GM12878 (cell line): ENCODE measurements around the gene NOVA2. TPM values are rescaled to one million over a fixed set of nuclear protein-coding genes. Genes with fewer than 3 reads are reported as not detected.

Experiments
- ATAC-seq: fragments of 200-7000 bp; cut with Tn5 transposase; 3 replicates; pipeline ENCODE4 v1.9.1; 2020; ENCODE audit warnings: mild to moderate bottlenecking, moderate library complexity
- BruUV-seq: library from RNA; stranded (reverse); fragments of 400-500 nt; replicated peaks from 2 replicates; lab custom pipeline; 2021; lab: Mats Ljungman, UMichigan
- CTCF ChIA-PET: fragments of 300-600 bp; sonication (Branson Sonifier 250); formaldehyde crosslinking; extraction: SDS; loops from one replicate; lab custom pipeline; 2021; ENCODE audit warnings: inconsistent platforms; lab: Yijun Ruan, JAX
- POLR2A ChIA-PET: fragments of 350-600 bp; formaldehyde crosslinking; extraction: SDS; loops from one replicate; lab custom pipeline; 2021; ENCODE audit warnings: inconsistent platforms; lab: Charles Lee
- RAD21 ChIA-PET: fragments of 300-600 bp; sonication (Branson Sonifier 250); formaldehyde crosslinking; loops from one replicate; lab custom pipeline; 2023; ENCODE audit warnings: antibody characterized with exemption; ENCODE audit not compliant: unreplicated experiment; lab: Charles Lee
- SMC1A ChIA-PET: fragments of 300-600 bp; sonication (Branson Sonifier 250); formaldehyde crosslinking; loops from one replicate; lab custom pipeline; 2023; ENCODE audit not compliant: unreplicated experiment, uncharacterized antibody; lab: Charles Lee
- DNase-seq: peaks from one replicate; pipeline ENCODE4 v3.0.0-alpha.2; 2011; ENCODE audit warnings: low read depth, low spot score
- FAIRE-seq: peaks from 3 replicates; lab custom pipeline; 2011; peaks lifted over from hg19 to GRCh38; lab: Jason Lieb, UNC
- H2AFZ ChIP-seq: 2 replicates; pipeline ENCODE4 v1.6.0; 2011; ENCODE audit warnings: low read depth, low read length, control low read depth; ENCODE audit not compliant: control insufficient read depth
- H3K27ac ChIP-seq: 2 replicates; pipeline ENCODE4 v1.5.1; 2011; ENCODE audit warnings: control low read depth; ENCODE audit not compliant: control insufficient read depth, insufficient read depth
- H3K27me3 ChIP-seq, 2 experiments: replicated peaks in 1 of 2; 2 replicates each; pipeline versions ENCODE4 v1.6.0 to v1.6.1; 2011; ENCODE audit warnings: low read length in 1 of 2; ENCODE audit not compliant: control insufficient read depth in 2 of 2, insufficient read depth in 2 of 2
- H3K36me3 ChIP-seq, 2 experiments: 2 replicates each; pipeline ENCODE4 v1.5.1; 2011; ENCODE audit warnings: low read length in 1 of 2; ENCODE audit not compliant: control insufficient read depth in 2 of 2, insufficient read depth in 2 of 2
- H3K4me1 ChIP-seq: 2 replicates; pipeline ENCODE4 v1.6.1; 2011; ENCODE audit warnings: mild to moderate bottlenecking, low read length, moderate library complexity, mixed read lengths; ENCODE audit not compliant: control insufficient read depth, insufficient read depth
- H3K4me2 ChIP-seq: 2 replicates; pipeline ENCODE4 v1.6.0; 2011; ENCODE audit warnings: control low read depth; ENCODE audit not compliant: control insufficient read depth, insufficient read depth
- H3K4me3 ChIP-seq: fragments of 200-600 bp; sonication (generic); 2 replicates; pipeline ENCODE4 v1.5.1; 2016
- H3K79me2 ChIP-seq: 2 replicates; pipeline ENCODE4 v1.6.0; 2011; ENCODE audit warnings: low read length; ENCODE audit not compliant: control insufficient read depth, insufficient read depth
- H3K9ac ChIP-seq: 2 replicates; pipeline ENCODE4 v1.8.0; 2011; ENCODE audit warnings: low read length, control low read depth, mixed read lengths; ENCODE audit not compliant: control insufficient read depth, insufficient read depth
- H3K9me3 ChIP-seq: replicated peaks from 3 replicates; pipeline ENCODE4 v1.5.1; 2011; ENCODE audit warnings: mild to moderate bottlenecking, low read length; ENCODE audit not compliant: control insufficient read depth, insufficient read depth
- H4K20me1 ChIP-seq: 2 replicates; pipeline ENCODE4 v1.6.0; 2011; ENCODE audit not compliant: control insufficient read depth, insufficient read depth
- CHD1 ChIP-seq: IDR thresholded peaks from 2 replicates; pipeline ENCODE4 v1.6.1; 2012; ENCODE audit warnings: low read depth, low read length, improper control_type of control experiment
- HCFC1 ChIP-seq: fragments of 150-350 bp; IDR thresholded peaks from 2 replicates; pipeline ENCODE4 v1.6.1; 2014; ENCODE audit warnings: low read length
- JUNB ChIP-seq: IDR thresholded peaks from 2 replicates; pipeline ENCODE4 v1.6.1; 2016; ENCODE audit warnings: antibody characterized with exemption, mild to moderate bottlenecking
- NFIC ChIP-seq: IDR thresholded peaks from 2 replicates; pipeline ENCODE4 v1.6.1; 2012; ENCODE audit warnings: low read depth, mild to moderate bottlenecking, inconsistent platforms, low read length, moderate library complexity
- RAD21 ChIP-seq: IDR thresholded peaks from 2 replicates; pipeline ENCODE4 v1.6.1; 2011; ENCODE audit warnings: mild to moderate bottlenecking, low read depth, low read length, moderate library complexity; ENCODE audit not compliant: insufficient read depth
- SKIL ChIP-seq: fragments of 450-650 bp; IDR thresholded peaks from 2 replicates; pipeline ENCODE4 v1.6.1; 2017; ENCODE audit warnings: mild to moderate bottlenecking, low read depth, inconsistent platforms; ENCODE audit not compliant: poor library complexity, severe bottlenecking
- SPI1 ChIP-seq: IDR thresholded peaks from 2 replicates; pipeline ENCODE4 v1.6.1; 2011; ENCODE audit warnings: low read depth, mild to moderate bottlenecking, low read length, moderate library complexity, borderline replicate concordance; ENCODE audit not compliant: insufficient read depth
- ZBTB11 ChIP-seq: fragments of 450-650 bp; formaldehyde crosslinking; IDR thresholded peaks from 2 replicates; pipeline ENCODE4 v1.5.0; 2022; ENCODE audit warnings: mild to moderate bottlenecking, missing genetic modification characterization
- ZNF217 ChIP-seq: fragments of 450-650 bp; IDR thresholded peaks from 2 replicates; pipeline ENCODE4 v1.6.1; 2017; ENCODE audit warnings: antibody characterized with exemption, mild to moderate bottlenecking
- ZNF622 ChIP-seq: fragments of 450-650 bp; IDR thresholded peaks from 2 replicates; pipeline ENCODE4 v1.6.1; 2017; ENCODE audit warnings: mild to moderate bottlenecking, inconsistent platforms
- WGBS: methylation state at CpG from one replicate; pipeline ENCODE4 v1.1.6; 2016; ENCODE audit warnings: low lambda C conversion rate; ENCODE audit not compliant: insufficient replicate concordance, insufficient coverage; ENCODE audit errors: missing lambda C conversion rate; 5-methylcytosine and 5-hydroxymethylcytosine counted together
- in situ Hi-C: fragments of 300-500 bp; cut with MboI; formaldehyde crosslinking; loops from 9 replicates; pipeline ENCODE4 v1.14.3; 2018; ENCODE audit warnings: mixed read lengths
- intact Hi-C: fragments of 100-400 bp; cut with micrococcal nuclease; formaldehyde crosslinking; loops from one replicate; pipeline ENCODE4 v1.14.2; 2022; ENCODE audit not compliant: unreplicated experiment
- polyA plus RNA-seq, 11 experiments: library from polyadenylated mRNA; depleted of rRNA in 4 of 11; unstranded in 6 of 11; stranded (reverse) in 5 of 11; fragments of >200 nt; fragmentation: Nextera tagmentation in 4 of 11; fragmentation: Illumina TruSeq in 1 of 11; extraction: Ambion mirVana in 4 of 11; extraction: Trizol in 1 of 11; gene quantifications; 1 replicate in 1 of 11; 2 replicates in 10 of 11; pipeline versions ENCODE4 v1.2.1 to v1.2.3, GENCODE V29; 2011 to 2016; ENCODE audit warnings: inconsistent platforms in 2 of 11, missing spikeins in 2 of 11, low read depth in 1 of 11
- total RNA-seq, 4 experiments: library from RNA; depleted of rRNA in 3 of 4; stranded (reverse); fragments of >200 nt in 3 of 4; fragmentation: Illumina TruSeq in 1 of 4; extraction: Trizol in 1 of 4; gene quantifications; 2 replicates each; pipeline versions ENCODE4 v1.2.1 to v1.2.3, GENCODE V29; 2013 to 2021
- TF ChIP-seq, protein P1 (sequence below): IDR thresholded peaks from 2 replicates; pipeline ENCODE4 v1.6.1; 2011; ENCODE audit warnings: borderline replicate concordance, low read depth, mild to moderate bottlenecking, moderate library complexity, mixed read lengths, low read length; ENCODE audit not compliant: insufficient read depth; ENCODE audit errors: extremely low read length
- TF ChIP-seq, protein P2 (sequence below): IDR thresholded peaks from 2 replicates; pipeline ENCODE4 v1.6.1; 2011; ENCODE audit warnings: low read depth, low read length, improper control_type of control experiment, borderline replicate concordance

The NOVA2 gene
- total and polyA plus RNA-seq, 10 of the 15 experiments (the other 5 are each of a cell fraction or from before 2014, with no cell fraction given) = under 0.01 to 0.44 (median 0.03) TPM; not detected in 4

DNA sequence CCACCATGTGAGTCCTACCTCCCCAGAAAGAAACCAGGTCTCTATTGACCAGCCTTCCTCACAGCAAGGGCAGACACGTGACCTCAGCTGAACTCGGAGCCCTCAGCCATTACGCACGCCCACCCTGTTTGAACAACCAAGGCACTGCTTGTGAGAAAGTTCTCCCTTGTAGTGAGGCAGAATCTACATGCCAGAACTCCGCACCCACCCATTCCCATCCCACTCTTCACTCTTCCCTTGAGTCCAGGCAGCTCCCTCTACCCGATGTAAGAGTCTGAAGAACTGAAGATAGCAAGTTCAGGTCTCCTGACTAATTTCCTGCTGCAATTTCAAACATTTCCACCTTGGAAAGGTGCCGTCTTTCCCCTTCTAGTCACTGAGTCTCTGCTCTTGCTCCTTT, 6.4 kb downstream of the NOVA2 start:
- Histone ChIP-seq H3K9me3 (no peaks in the 10 kb centered on the region), H3K79me2 (no peaks in the 10 kb centered on the region), H3K4me3 (no peak overlapping the region), H3K36me3 (no peaks in the 10 kb centered on the region), H3K27ac (no peak overlapping the region), H2AFZ (no peak overlapping the region), H3K4me1 (no peaks in the 10 kb centered on the region), H3K4me2 (no peak overlapping the region), H3K27me3 (peaks cover 0 to 6% of the 10 kb centered on the region in 2 experiments; a peak in 2 of 4 replicates), H4K20me1 (no peaks in the 10 kb centered on the region), H3K9ac (no peak overlapping the region)
- ChIA-PET POLR2A (no interaction called here), RAD21 (no interaction called here), SMC1A (no interaction called here), CTCF (no interaction called here)
- TF ChIP-seq ZNF217 (no peak), JUNB (no peak), RAD21 (no peak), ZBTB11 (no peak), ZNF622 (no peak), CHD1 (no peak), HCFC1 (no peak), SKIL (no peak), SPI1 (no peak), NFIC (no peak)
- TF ChIP-seq, protein P1, sequence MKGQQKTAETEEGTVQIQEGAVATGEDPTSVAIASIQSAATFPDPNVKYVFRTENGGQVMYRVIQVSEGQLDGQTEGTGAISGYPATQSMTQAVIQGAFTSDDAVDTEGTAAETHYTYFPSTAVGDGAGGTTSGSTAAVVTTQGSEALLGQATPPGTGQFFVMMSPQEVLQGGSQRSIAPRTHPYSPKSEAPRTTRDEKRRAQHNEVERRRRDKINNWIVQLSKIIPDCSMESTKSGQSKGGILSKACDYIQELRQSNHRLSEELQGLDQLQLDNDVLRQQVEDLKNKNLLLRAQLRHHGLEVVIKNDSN = no peak
- TF ChIP-seq, protein P2, sequence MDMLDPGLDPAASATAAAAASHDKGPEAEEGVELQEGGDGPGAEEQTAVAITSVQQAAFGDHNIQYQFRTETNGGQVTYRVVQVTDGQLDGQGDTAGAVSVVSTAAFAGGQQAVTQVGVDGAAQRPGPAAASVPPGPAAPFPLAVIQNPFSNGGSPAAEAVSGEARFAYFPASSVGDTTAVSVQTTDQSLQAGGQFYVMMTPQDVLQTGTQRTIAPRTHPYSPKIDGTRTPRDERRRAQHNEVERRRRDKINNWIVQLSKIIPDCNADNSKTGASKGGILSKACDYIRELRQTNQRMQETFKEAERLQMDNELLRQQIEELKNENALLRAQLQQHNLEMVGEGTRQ = no peak
- no peak for ATAC-seq
- no peak for FAIRE-seq
- BruUV-seq = no TSS peak
- WGBS = 8% methylated on average over 7 of the region's 7 CpGs
- in situ Hi-C loops (no loop called here), intact Hi-C loops (no loop called here)
- no peak for DNase-seq
